Pulmonary artery endothelial cell (primary cell): ENCODE measurements around the gene GRK5. TPM values are rescaled to one million over a fixed set of nuclear protein-coding genes. Genes with fewer than 3 reads are reported as not detected.
"Not testable (repeated sequence)": the region's sequence is repeated elsewhere in the genome, so short reads cannot be mapped to it uniquely, and the experiment has no call there.

ENCODE experiments used
- DNase-seq: peaks from one replicate; pipeline ENCODE4 v3.0.0-alpha.2; 2011; ENCODE audit warnings: low read depth, low spot score
- total RNA-seq: library from RNA; depleted of rRNA; stranded (reverse); fragments of >200 nt; gene quantifications from 2 replicates; pipeline ENCODE4 v1.2.3, GENCODE V29; 2014

GRK5 gene
- total RNA-seq, 1 donor from 2014 or later: 39.7 TPM

GRCh38 chr10:119455609-119456434, 248.5 kb downstream of the GRK5 start:
- DNase-seq: no peak

DNA sequence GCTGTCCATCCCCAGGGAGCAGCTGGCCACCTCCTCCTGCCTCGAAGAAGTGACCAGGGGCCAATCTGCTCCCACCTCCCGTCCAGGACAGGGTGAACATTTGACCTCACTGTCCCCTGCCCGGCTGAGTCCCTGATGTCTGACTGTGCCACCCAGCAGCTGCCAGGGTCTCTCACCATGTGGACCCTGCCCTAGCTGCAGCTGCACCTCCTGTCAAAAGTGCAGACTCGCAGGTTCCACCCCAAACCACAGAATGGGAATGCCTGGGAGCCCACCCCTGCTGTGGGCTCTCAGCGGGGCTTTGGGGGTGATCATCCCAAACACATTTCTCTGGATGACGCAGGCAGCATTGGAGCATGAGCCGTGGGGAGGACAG, 249.1 kb downstream of the GRK5 start:
- no peak for DNase-seq

GRCh38 chr10:119457966-119458766, 250.8 kb downstream of the GRK5 start:
- DNase-seq: no peak

- DNase-seq: no peak
These were observed 252.4 kb downstream of the GRK5 start for GRCh38 chr10:119459681-119460340.

DNA sequence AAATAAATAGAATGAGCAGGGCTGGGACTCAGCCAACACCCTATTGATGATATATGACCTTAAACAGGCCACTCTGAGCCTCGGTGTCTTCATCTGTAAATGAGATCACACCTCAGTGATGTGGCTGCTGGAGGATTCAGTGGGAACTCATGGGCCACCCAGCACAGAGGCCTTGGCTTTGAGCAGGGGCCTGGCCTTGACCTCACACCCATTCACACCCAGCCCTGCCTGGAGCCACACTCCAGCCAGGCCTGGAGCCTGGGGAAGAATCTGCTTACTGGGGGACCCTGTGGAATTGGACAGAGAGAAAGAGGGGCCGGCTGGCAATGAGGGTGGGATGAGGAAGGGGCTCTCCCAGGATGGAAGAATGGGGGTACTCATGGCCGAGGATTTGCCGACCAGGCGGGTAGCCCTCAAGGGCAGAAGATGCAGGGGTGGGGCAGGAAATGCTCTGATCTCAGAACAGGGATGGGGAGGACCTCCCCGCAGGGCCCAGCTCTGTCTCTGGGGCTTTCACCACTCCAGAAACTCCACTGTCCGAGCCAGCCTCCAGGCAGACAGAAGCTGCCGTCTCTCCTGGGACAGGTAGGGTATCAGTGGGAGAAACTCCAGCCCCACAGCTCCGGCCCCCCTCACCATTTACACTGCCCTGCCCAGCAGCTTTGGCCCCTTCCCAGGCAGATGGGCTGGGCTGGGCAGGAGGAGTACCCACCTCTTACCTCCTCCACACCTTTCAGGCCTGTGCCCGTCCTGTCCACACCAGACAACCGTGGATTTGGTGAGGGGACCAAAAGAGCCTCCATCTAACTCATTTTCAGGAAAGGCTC, 253.2 kb downstream of the GRK5 start:
- DNase-seq: no peak

DNA sequence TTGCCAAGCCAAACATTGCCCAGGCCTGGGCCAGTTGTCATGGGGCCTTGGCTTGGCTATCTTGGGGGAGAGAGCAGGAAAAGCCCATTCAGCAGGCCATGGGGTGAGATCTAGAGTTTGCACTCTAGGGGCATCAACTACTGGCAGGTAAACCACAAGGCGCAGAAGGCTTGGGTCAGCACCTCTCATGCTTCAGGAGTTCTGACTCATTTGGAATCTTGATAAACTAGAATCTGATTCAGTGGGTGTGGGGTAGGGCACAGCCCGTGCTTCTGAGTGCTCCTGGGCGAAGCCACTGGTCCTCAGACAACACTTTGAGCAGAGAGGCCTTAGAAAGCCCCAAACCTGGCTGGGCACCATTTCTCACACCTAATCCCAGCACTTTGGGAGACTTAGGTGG, 254.0 kb downstream of the GRK5 start:
- no peak for DNase-seq

DNA sequence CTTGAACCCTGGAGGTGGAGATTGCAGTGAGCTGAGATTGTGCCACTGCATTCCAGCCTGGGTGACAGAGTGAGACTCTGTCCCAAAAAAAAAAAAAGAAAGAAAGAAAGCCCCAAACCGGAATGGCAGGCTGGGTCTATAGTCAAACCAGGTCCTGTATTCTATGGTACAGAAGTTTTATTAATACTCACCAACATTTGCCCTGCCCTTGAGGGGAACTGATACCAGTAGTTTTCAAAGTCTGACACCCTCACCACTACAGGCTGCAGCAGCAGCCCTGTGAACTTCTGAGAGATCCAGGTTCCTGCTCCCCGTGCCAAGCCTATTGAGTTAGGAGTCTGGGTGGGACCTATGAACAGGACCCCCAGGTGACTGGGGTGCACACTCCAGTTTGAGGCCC, 254.6 kb downstream of the GRK5 start:
- no peak for DNase-seq

DNA sequence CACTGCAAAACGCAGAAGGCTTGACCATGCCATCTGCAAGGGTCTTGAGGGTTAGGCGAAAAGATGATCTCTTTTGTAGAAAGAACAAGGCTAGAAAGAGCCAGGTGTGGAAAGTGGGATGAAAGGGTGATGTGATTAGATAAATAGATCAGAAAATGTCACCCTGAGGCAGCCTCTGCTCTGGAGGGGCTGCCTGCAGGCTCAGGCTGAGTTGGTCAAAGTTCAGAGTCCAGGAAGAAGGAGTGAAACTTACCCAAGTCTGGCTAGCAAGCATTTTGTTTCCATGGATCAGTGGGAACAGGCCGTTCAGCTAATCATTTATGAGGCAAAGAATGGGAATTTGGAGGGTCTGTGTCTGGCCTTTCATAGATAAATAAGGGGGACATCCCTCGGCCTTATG, 255.4 kb downstream of the GRK5 start:
- DNase-seq: no peak

DNA sequence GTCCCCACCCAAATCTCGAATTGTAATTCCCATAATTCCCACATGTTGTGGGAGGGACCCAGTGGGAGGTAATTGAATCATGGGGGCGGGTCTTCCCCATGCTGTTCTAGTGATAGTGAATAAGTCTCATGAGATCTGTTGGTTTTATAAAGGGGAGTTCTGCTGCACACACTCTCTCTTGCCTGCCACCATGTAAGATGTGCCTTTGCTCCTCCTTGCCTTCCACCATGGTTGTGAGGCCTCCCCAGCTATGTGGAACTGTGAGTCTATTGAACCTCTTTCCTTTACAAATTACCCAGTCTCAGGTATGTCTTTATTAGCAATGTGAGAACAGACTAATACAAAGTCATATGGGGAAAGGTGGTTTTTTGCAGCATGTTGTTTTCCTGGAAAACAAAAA, 255.8 kb downstream of the GRK5 start:
- not testable (repeated sequence) for DNase-seq

DNA sequence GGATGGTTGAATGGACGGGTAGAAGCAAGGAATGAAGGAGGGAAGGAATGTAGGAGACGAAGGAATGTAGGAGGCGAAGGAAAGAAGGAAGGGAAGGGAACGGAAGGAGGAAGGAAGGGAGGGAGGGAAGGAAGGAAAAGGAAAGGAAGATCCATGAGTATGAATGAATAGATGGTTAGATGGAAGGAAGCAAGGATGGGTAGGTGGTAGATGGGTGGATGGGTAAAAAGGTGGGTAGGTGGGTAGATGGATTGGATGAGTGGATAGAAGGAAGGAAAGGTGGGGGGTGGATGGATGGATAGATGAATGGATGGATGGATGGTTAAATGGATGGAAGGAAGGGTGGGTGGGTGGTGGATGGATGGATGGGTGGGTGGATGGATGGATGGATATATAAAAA, 257.7 kb downstream of the GRK5 start:
- DNase-seq: no peak

- DNase-seq: no peak
These were observed 258.7 kb downstream of the GRK5 start for GRCh38 chr10:119466076-119466475.

GRCh38 chr10:119466655-119467054, 259.3 kb downstream of the GRK5 start:
- no peak for DNase-seq

- DNase-seq: no peak
These were observed 261.4 kb downstream of the GRK5 start for GRCh38 chr10:119468542-119469324.

- DNase-seq: no peak
These were observed 261.9 kb downstream of the GRK5 start for GRCh38 chr10:119469325-119469707.

GRCh38 chr10:119469846-119470245, 262.5 kb downstream of the GRK5 start:
- DNase-seq: no peak

GRCh38 chr10:119470920-119471702, 263.7 kb downstream of the GRK5 start:
- DNase-seq: no peak

DNA sequence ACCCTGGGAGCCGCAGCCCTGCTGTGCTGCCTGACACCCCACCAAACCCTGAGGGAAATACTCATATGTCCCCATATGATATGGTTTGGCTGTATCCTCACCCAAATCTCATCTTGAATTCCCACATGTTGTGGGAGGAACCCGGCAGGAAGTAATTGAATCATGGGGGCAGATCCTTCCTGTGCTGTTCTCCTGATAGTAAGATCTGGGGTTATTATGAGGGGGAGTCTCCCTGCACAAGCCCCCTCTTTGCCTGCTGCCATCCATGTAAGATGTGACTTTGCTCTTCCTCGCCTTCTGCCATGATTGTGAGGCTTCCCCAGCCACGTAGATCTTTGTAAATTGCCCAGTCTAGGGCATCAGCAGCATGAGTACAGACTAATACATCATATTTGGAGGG, 266.4 kb downstream of the GRK5 start:
- DNase-seq: no peak

DNA sequence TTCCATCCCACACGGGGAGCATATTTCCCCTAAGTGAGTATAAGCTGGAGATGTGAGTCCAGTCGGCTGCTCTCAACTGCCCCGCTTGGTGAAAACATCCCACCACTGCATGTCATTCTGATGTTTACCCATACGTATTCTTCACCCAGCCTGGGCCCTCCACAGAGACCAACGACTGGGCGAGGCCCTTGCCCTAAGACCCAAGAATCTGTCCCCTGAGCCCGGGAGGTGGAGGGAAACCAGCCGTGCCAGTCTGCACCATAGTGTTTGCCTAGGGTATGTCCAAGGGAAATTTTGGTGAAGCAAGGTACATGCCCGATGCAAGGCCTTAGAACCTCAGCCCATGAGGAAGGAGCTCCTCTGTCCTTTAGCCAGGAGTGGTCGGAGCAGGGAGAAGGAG, 267.2 kb downstream of the GRK5 start:
- DNase-seq: no peak

DNA sequence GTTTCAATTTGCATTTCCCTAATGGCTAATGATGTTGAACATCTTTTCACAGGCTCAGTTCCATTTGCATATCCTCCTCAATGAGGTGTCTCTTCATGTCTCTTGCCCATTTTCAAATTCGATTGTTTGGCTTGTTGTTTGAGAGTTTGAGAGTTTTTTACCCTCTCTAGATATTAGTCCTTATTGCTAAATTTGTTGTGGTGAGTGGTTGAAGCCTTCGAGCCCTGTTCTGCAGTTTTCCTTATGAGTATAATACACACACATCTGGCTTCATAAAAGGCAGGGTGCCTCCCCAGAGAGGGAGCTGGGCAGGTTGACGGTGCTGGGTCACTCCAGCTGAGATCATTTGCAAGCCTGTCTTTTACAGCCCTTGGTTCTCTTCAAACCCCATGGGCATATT, 270.1 kb downstream of the GRK5 start:
- no peak for DNase-seq
